ENCODE measurements around the gene SBSN.

GRCh38 chr19:35559281-35559659 lies 31.2 kb upstream of the SBSN start:
- TF ChIP-seq CTCF (conservative IDR thresholded peaks at IDR 0.05; ENCODE audit: low read length) (no peak), EZH2phosphoT487 (IDR thresholded peaks at IDR 0.05; ENCODE audit: borderline replicate concordance) (no peak)

Measured in Loucy (cell line).